Right lobe of liver (tissue), 6 donors: ENCODE data around the gene ENDOU. TPM values are rescaled to one million over a fixed set of nuclear protein-coding genes. Genes with fewer than 3 reads are reported as not detected.

ENCODE experiments used
- ATAC-seq, 4 donors: fragments of 200-7000 bp; cut with Tn5 transposase; one replicate each; pipeline ENCODE4 v1.9.1; 2020; ENCODE audit warnings: mild to moderate bottlenecking in 4 of 4, moderate library complexity in 4 of 4
- DNase-seq, 3 donors: peaks; one replicate each; pipeline ENCODE4 v3.0.0-alpha.2; 2020
- H3K27ac ChIP-seq, 3 donors: fragments of 200-600 bp; one replicate each; pipeline ENCODE4 v1.8.0; 2022
- H3K27me3 ChIP-seq, 2 donors: fragments of 200-600 bp; one replicate each; pipeline ENCODE4 v1.8.0; 2022
- H3K36me3 ChIP-seq, 4 donors: fragments of 200-600 bp; sonication (generic) in 1 of 4; one replicate each; pipeline versions ENCODE4 v1.5.1 to v1.8.0; 2017 to 2022; ENCODE audit warnings: control low read depth in 1 of 4
- H3K4me1 ChIP-seq, 4 donors: fragments of 200-600 bp; sonication (generic) in 1 of 4; one replicate each; pipeline versions ENCODE4 v1.5.1 to v1.8.0; 2017 to 2022; ENCODE audit warnings: control low read depth in 1 of 4
- H3K4me3 ChIP-seq, 3 donors: fragments of 200-600 bp; one replicate each; pipeline ENCODE4 v1.8.0; 2022
- H3K9me3 ChIP-seq, 4 donors: fragments of 200-600 bp; sonication (generic) in 1 of 4; one replicate each; pipeline versions ENCODE4 v1.5.1 to v1.8.0; 2017 to 2022; ENCODE audit warnings: control low read depth in 1 of 4
- CTCF ChIP-seq, 4 donors: fragments of 200-600 bp in 3 of 4; fragments of 450-650 bp in 1 of 4; IDR thresholded peaks; one replicate each; pipeline versions ENCODE4 v1.5.1 to v1.8.0; 2016 to 2022; ENCODE audit warnings: antibody characterized with exemption in 4 of 4, mild to moderate bottlenecking in 2 of 4
- POLR2A ChIP-seq: fragments of 450-650 bp; IDR thresholded peaks from one replicate; pipeline ENCODE4 v1.6.1; 2017; ENCODE audit warnings: antibody characterized with exemption, mild to moderate bottlenecking
- WGBS: methylation state at CpG from one replicate; pipeline ENCODE4 v1.1.6; 2018; ENCODE audit warnings: low coverage, low lambda C conversion rate; ENCODE audit not compliant: insufficient coverage; ENCODE audit errors: missing lambda C conversion rate; 5-methylcytosine and 5-hydroxymethylcytosine counted together
- intact Hi-C, 2 donors: fragments of 100-400 bp; cut with DNase I; formaldehyde crosslinking; loops; one replicate each; pipeline versions ENCODE4 v1.11.2 to v1.14.1; 2022
- total RNA-seq, 6 experiments: library from RNA; depleted of rRNA in 2 of 6; stranded (reverse); fragments of >200 nt in 2 of 6; fragmentation: NEBNext Ultra II Directional in 3 of 6; extraction: Animal tissue kit (Norgen Biotek cat#: 25700) in 3 of 6; gene quantifications; one replicate each; pipeline versions ENCODE4 v1.1.0 to v1.2.4, GENCODE V29; 2016 to 2023
- donor health status: DM: no; HTN: yes; CAD: no.
- donor health status: DM: no; HTN: no; CAD: no.
- donor health status: DM: no; HTN: no; CAD: no.
- donor health status: DM: no; HTN: yes; CAD: no.
- donor health status: DM: no; HTN: yes; CAD: no.

Gene ENDOU
- total RNA-seq, 6 experiments from 2014 or later = not detected

GRCh38 chr12:47748899-47749298 is 23.6 kb upstream of the ENDOU start:
- Histone ChIP-seq H3K27me3 (no peaks in the 10 kb centered on the region), H3K36me3 (no peaks in the 10 kb centered on the region), H3K9me3 (no peaks in the 10 kb centered on the region), H3K27ac (no peak overlapping the region), H3K4me1 (no peaks in the 10 kb centered on the region), H3K4me3 (no peak overlapping the region)
- intact Hi-C loops = no loop called here
- WGBS = 90% methylated on average over 2 of the region's 3 CpGs
- ATAC-seq (no peak), DNase-seq (no peak)
- TF ChIP-seq POLR2A = no peak
- TF ChIP-seq CTCF (IDR thresholded peaks at IDR 0.05) = no peak

- intact Hi-C loops = no loop called here
- WGBS = 100% methylated on average over 1 of the region's 1 CpG
- Histone ChIP-seq H3K4me3 (no peak overlapping the region), H3K9me3 (no peaks in the 10 kb centered on the region), H3K36me3 (no peaks in the 10 kb centered on the region), H3K27ac (no peak overlapping the region), H3K4me1 (no peaks in the 10 kb centered on the region), H3K27me3 (no peaks in the 10 kb centered on the region)
- ATAC-seq (no peak), DNase-seq (no peak)
- TF ChIP-seq CTCF (IDR thresholded peaks at IDR 0.05) (no peak), POLR2A (no peak)
These were observed 23.2 kb upstream of the ENDOU start for GRCh38 chr12:47748507-47748828.

- H3K4me3 ChIP-seq = no peak overlapping the region
- DNase-seq (no peak), ATAC-seq (no peak)
- no peaks in the 10 kb centered on the region for H3K27me3 ChIP-seq
- WGBS = 83% methylated on average over 1 of the region's 14 CpGs
- no peaks in the 10 kb centered on the region for H3K9me3 ChIP-seq
- intact Hi-C loops = no loop called here
- no peaks in the 10 kb centered on the region for H3K4me1 ChIP-seq
- no peaks in the 10 kb centered on the region for H3K36me3 ChIP-seq
- no peak overlapping the region for H3K27ac ChIP-seq
- TF ChIP-seq CTCF (IDR thresholded peaks at IDR 0.05) = no peak
- TF ChIP-seq POLR2A = no peak
These were observed 22.6 kb upstream of the ENDOU start for GRCh38 chr12:47747596-47748506.

GRCh38 chr12:47747126-47747525 is 21.8 kb upstream of the ENDOU start:
- intact Hi-C loops = no loop called here
- ATAC-seq = no peak
- H3K36me3 ChIP-seq = no peaks in the 10 kb centered on the region
- TF ChIP-seq POLR2A = no peak
- no peak for TF ChIP-seq CTCF (IDR thresholded peaks at IDR 0.05)
- DNase-seq = no peak
- H3K9me3 ChIP-seq = no peaks in the 10 kb centered on the region
- no peak overlapping the region for H3K27ac ChIP-seq
- no peak overlapping the region for H3K4me3 ChIP-seq
- H3K27me3 ChIP-seq = no peaks in the 10 kb centered on the region
- WGBS = 79% methylated on average over 3 of the region's 4 CpGs
- H3K4me1 ChIP-seq = no peaks in the 10 kb centered on the region
